Keratinocyte (primary cell): ENCODE results near the gene SRGAP3.

Source experiments
- CTCF ChIP-seq, 3 experiments: IDR thresholded peaks in 1 of 3; conservative IDR thresholded peaks in 1 of 3; optimal IDR thresholded peaks in 1 of 3; 2 replicates in 2 of 3; 3 replicates in 1 of 3; pipeline versions ENCODE3 to v1.5.1; 2011; ENCODE audit warnings: low read length in 3 of 3, mild to moderate bottlenecking in 3 of 3, moderate library complexity in 2 of 3, control low read depth in 1 of 3, inconsistent platforms in 1 of 3; ENCODE audit not compliant: insufficient read depth in 2 of 3; ENCODE audit errors: extremely low read depth in 1 of 3
- EZH2 ChIP-seq: IDR thresholded peaks from one replicate; pipeline ENCODE4 v1.6.1; 2012; ENCODE audit warnings: inconsistent platforms, mild to moderate bottlenecking, low read length, moderate library complexity

GRCh38 chr3:9231937-9232336 lies 17.5 kb downstream of the SRGAP3 start:
- TF ChIP-seq CTCF (optimal IDR thresholded peaks at IDR 0.05 in 1 of 3, IDR thresholded peaks at IDR 0.05 in 1 of 3, conservative IDR thresholded peaks at IDR 0.05 in 1 of 3; ENCODE audit: extremely low read depth in 1 of 3, insufficient read depth in 2 of 3, low read length in 3 of 3) (no peak), EZH2 (no peak)
